ENCODE data around the gene ETF1. TPM values are rescaled to one million over a fixed set of nuclear protein-coding genes. Genes with fewer than 3 reads are reported as not detected.

Gene ETF1
- total and polyA plus RNA-seq, 9 of the 15 experiments (the other 6 are each of a cell fraction or from before 2014, with no cell fraction given): 53.7 to 209 (median 164) TPM

GRCh38 chr5:138553437-138554095, 10.5 kb upstream of the ETF1 start (continued):
- TF ChIP-seq TOE1 (IDR thresholded peaks at IDR 0.05; ENCODE audit: borderline replicate concordance) (no peak), TOE1 (CRISPR knock-in tag; IDR thresholded peaks at IDR 0.05; ENCODE audit: borderline replicate concordance, low read depth) (no peak), CBFB (CRISPR knock-in tag; IDR thresholded peaks at IDR 0.05) (no peak), ZNF561 (CRISPR knock-in tag; conservative IDR thresholded peaks at IDR 0.05) (no peak), GATAD2B (IDR thresholded peaks at IDR 0.05; ENCODE audit: borderline replicate concordance) (no peak), CCAR2 (IDR thresholded peaks at IDR 0.05; ENCODE audit: low read depth, low read length) (no peak), THRAP3 (IDR thresholded peaks at IDR 0.05; ENCODE audit: borderline replicate concordance) (no peak), POLR2AphosphoS5 (IDR thresholded peaks at IDR 0.05; ENCODE audit: control insufficient read depth, insufficient read depth, low read depth, low read length) (peak; percentile 79), ZBED1 (IDR thresholded peaks at IDR 0.05) (no peak), TEAD1 (CRISPR knock-in tag; IDR thresholded peaks at IDR 0.05) (no peak), SAFB2 (IDR thresholded peaks at IDR 0.05; ENCODE audit: borderline replicate concordance, low read depth, low read length, severe bottlenecking) (no peak), BMI1 (IDR thresholded peaks at IDR 0.05; ENCODE audit: low read length) (no peak), ZNF146 (CRISPR knock-in tag; IDR thresholded peaks at IDR 0.05; ENCODE audit: unreplicated experiment) (no peak)
- TF ChIP-seq, protein P1, sequence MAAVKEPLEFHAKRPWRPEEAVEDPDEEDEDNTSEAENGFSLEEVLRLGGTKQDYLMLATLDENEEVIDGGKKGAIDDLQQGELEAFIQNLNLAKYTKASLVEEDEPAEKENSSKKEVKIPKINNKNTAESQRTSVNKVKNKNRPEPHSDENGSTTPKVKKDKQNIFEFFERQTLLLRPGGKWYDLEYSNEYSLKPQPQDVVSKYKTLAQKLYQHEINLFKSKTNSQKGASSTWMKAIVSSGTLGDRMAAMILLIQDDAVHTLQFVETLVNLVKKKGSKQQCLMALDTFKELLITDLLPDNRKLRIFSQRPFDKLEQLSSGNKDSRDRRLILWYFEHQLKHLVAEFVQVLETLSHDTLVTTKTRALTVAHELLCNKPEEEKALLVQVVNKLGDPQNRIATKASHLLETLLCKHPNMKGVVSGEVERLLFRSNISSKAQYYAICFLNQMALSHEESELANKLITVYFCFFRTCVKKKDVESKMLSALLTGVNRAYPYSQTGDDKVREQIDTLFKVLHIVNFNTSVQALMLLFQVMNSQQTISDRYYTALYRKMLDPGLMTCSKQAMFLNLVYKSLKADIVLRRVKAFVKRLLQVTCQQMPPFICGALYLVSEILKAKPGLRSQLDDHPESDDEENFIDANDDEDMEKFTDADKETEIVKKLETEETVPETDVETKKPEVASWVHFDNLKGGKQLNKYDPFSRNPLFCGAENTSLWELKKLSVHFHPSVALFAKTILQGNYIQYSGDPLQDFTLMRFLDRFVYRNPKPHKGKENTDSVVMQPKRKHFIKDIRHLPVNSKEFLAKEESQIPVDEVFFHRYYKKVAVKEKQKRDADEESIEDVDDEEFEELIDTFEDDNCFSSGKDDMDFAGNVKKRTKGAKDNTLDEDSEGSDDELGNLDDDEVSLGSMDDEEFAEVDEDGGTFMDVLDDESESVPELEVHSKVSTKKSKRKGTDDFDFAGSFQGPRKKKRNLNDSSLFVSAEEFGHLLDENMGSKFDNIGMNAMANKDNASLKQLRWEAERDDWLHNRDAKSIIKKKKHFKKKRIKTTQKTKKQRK (IDR thresholded peaks at IDR 0.05; ENCODE audit: borderline replicate concordance, low read depth, low read length): no peak
- TF ChIP-seq, protein P2, sequence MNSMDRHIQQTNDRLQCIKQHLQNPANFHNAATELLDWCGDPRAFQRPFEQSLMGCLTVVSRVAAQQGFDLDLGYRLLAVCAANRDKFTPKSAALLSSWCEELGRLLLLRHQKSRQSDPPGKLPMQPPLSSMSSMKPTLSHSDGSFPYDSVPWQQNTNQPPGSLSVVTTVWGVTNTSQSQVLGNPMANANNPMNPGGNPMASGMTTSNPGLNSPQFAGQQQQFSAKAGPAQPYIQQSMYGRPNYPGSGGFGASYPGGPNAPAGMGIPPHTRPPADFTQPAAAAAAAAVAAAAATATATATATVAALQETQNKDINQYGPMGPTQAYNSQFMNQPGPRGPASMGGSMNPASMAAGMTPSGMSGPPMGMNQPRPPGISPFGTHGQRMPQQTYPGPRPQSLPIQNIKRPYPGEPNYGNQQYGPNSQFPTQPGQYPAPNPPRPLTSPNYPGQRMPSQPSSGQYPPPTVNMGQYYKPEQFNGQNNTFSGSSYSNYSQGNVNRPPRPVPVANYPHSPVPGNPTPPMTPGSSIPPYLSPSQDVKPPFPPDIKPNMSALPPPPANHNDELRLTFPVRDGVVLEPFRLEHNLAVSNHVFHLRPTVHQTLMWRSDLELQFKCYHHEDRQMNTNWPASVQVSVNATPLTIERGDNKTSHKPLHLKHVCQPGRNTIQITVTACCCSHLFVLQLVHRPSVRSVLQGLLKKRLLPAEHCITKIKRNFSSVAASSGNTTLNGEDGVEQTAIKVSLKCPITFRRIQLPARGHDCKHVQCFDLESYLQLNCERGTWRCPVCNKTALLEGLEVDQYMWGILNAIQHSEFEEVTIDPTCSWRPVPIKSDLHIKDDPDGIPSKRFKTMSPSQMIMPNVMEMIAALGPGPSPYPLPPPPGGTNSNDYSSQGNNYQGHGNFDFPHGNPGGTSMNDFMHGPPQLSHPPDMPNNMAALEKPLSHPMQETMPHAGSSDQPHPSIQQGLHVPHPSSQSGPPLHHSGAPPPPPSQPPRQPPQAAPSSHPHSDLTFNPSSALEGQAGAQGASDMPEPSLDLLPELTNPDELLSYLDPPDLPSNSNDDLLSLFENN (IDR thresholded peaks at IDR 0.05; ENCODE audit: low read depth in 2 of 2, low read length in 2 of 2): 0 out of 4 replicates have a peak, but pooled peaks of 1 of the 2 experiments have one; percentile 15
- TF ChIP-seq, protein P3, sequence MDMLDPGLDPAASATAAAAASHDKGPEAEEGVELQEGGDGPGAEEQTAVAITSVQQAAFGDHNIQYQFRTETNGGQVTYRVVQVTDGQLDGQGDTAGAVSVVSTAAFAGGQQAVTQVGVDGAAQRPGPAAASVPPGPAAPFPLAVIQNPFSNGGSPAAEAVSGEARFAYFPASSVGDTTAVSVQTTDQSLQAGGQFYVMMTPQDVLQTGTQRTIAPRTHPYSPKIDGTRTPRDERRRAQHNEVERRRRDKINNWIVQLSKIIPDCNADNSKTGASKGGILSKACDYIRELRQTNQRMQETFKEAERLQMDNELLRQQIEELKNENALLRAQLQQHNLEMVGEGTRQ (CRISPR knock-in tag; IDR thresholded peaks at IDR 0.05): no peak
